DMS153 treated with DMSO at 0.1 percent for 48 hours (cell line): ENCODE measurements around the gene NVL.
"Not testable (repeated sequence)": the region's sequence is repeated elsewhere in the genome, so short reads cannot be mapped to it uniquely, and the experiment has no call there.

ENCODE experiments used
- DNase-seq: peaks from one replicate; lab custom pipeline; 2025; ENCODE audit not compliant: unreplicated experiment; lab: John Stamatoyannopoulos, UW

Gene NVL

DNA sequence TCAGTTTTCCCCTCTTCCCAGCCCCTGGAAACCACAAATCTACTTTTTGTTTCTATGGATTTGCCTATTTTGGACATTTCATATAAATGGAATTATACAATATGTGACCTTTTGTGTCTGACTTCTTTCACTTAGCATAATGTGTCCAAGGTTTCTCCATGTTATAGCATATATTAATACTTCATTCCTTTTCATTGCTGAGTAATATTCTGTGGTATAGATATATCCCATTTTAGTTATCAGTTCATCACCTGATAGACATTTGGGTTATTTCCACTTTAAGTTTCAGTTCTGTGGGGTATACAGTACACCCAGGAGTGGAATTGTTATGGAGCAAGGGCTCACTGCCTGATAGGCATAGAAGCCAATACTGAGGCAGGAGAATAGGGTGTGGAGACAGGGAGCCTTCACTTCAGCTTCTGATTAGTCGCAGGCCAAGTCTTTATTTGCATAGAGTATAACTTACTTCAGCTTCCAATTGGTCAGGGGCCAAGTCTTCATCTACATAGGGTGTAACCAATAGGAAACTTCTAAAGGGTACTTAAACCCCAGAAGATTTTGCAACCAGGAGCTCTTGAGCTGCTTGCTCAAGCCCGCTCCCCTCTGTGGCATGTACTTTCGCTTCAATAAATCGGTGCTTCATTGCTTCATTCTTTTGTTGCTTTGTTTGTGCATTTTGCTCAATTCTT is 8.3 kb upstream of the NVL start:
- DNase-seq = no peak

DNA sequence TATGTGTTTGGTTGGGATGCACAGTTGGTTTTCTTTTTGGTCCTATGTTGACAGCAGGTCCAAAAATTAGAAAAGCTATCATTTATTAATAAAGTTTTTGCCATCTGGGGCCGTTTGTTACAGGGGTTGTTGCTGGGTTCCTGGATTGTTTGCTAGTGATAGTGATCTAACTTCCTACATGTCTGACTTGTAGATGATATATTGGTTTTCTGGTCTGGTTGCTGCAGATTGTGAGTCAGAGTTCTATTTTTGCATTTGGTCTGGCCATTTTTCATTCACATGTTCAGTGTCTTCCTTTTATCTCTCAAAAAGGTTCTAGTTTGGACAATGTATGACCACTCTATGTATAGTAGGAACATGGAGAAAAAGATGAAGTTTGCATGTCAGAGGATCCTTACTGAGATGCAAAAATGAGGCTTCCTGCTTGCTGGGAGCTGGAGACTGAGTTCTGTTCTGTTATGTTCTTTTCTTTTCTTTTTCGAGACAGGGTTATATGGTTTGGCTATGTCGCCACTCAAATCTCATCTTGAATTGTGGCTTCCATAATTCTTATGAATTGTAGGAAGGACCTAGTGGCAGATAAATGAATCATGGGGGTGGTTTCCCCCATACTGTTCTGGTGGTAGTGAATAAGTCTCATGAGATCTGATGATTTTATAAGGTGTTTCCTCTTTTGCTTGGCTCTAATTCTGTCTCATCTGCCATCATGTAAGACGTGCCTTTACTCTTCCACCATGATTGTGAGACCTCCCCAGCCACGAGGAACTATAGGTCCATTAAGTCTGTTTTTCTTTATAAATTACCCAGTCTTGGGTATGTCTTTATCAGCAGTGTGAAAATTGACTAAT is 4.2 kb upstream of the NVL start:
- no peak for DNase-seq

DNA sequence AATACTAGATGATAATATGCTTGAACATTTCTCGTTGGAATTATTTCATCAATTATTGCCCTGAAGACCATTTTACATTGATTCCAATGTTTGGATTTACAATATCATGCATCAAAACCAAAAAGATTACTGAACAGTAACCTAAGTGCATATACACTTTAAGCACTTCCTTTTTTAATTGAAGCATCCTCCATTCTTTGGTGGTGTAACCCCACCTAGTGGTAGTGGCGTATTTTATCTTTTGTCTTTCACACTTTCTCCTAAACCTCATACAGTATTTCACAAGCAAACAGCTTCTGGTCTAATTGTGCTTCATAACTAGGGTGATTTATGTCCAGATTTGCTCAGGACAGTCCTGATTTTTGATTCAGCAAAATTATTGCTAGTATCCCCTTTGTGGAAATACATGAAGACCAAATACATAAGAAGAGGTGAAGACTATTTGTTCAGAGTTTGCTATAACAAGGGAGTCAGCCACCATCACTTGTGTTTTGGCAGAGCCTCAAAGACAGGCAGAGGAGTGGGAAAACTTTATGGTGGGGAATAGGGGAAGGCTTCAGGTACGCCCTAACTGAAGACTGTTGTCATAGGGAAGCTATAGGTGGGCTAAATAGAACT is 3.4 kb upstream of the NVL start:
- peak; percentile 82 for DNase-seq

DNA sequence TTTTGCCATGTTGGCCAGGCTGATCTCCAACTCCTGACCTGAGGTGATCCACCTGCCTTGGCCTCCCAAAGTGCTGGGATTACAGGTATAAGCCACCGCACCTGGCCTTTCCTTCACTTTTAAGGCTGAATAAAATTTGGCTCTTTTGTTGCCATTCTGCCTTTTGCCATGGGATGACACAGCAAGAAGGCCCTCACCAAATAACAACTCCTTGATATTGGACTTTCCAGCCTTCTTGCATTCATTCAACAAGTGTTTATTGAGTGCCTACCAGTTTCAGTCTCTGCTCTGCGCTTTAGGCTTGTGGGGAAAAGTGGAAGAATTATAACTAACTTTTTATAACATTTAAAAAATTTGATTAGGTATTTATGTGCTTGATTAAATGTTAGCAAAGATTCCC is 1.9 kb upstream of the NVL start:
- DNase-seq = no peak

DNA sequence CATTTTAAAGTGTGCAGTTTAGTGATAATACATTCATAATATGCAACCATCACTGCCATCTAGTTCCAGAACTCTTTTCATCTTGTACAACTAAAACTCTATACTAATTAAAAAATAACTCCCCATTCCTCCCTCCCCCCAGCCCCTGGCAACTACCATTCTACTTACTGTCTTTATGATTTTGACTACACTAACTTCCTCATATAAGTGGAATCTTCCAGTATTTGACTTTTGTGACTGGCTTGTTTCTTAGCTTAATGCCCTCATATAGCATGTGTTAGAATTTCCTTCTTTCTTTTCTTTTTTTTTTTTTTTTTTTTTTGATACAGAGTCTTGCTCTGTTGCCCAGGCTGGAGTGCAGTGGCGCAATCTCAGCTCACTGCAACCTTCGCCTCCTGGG is 1.4 kb upstream of the NVL start:
- no peak for DNase-seq

DNA sequence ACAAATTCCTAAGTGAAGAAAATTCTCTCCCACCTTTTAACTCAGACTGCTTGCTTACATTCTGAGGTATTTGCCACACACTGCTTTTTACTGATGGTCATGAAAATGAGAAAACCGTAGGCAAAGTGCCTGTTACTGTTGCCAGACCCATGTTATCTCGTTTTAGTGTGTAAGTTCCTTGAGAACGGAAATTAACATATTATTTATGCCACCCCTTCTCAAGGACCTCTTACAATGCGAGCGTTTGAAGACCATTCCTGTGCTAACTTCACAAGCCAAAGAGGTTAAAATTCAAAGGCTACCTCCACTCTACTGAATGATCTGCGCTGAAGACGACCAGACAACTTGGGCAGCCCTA is 509 bp downstream of the NVL start:
- no peak for DNase-seq

DNA sequence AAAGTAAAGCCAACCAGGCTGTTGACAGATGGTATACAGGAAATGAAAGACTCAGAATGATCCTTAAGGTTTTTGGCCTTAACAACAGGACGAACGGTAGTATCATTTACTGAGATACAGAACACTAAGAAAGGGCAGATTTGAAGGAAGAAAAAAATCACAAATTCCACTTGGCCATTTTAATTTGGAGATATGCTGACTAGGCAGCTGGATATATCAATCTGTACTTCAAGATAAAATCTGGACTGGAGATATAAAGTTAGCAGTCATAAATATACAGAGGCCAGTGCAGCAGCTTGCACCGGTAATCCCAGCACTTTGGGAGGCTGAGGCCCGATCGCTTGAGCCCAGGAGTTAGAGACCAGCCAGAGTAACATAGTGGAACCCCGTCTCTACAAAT is 1.3 kb downstream of the NVL start:
- no peak for DNase-seq

DNA sequence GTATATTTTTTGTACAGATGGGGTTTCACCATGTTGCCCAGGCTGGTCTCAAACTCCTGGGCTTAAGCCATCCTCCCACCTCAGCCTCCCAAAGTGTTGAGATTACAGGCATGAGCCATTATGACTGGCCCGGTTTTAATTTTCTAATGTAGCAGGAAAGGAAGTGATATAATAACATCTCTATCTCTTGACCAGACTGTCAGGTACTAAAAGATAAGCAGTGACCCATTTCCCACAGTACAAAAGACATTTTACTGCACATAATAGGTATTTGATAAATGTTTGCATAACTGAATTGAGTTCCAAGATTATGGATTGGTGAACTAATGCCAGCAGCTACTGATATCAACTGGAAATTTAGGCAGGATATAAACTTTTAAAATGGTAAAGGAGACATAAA is 4.0 kb downstream of the NVL start:
- no peak for DNase-seq

DNA sequence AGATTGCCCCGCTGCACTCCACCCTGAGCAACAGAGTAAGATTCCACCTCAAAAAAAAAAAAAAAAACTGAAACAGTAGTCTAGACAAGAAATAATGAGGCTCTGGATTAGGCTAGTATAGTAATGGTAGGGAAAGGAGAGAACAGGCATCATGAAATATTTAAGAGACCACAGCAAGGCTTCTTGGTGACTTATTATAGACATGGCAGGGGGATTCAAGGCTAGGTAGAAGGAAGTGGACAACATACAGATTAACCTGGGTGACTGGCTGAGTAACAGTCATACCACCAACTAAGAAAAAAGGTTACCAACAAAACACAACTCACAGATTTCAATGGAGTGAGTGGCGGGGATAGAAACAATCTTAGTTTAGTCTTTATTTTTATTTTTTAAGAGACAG is 8.3 kb downstream of the NVL start:
- no peak for DNase-seq

DNA sequence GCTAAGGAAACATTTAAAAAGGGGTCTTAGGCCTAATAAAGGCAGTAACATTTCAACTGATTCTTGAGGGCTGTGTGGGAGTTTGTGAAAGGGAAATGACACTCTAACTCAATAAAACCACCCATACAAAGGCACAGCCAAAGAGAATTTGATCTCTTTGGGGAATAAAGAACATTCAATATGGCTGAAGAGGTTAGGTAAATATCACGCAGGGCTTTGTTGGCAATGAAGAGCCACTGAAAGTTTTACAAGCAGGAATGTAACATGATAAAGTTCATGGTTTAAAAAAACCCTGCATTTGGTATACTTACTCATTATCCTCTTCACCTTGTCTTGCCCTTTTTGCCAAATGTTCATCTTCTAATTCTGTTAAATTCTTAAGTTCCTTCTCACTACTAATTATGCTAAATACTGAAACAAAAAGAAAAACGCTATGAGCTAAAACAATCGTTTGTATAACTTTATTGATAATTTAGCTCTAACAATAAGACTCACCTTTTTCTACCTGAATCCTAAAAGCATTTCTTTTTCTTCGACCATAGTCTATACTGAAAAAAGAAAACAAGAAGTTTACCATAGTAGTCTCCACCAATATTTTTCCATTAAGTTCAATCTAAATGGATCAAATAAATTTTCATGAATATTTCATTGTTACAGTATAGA is 12.5 kb downstream of the NVL start:
- DNase-seq = peak; percentile 94

DNA sequence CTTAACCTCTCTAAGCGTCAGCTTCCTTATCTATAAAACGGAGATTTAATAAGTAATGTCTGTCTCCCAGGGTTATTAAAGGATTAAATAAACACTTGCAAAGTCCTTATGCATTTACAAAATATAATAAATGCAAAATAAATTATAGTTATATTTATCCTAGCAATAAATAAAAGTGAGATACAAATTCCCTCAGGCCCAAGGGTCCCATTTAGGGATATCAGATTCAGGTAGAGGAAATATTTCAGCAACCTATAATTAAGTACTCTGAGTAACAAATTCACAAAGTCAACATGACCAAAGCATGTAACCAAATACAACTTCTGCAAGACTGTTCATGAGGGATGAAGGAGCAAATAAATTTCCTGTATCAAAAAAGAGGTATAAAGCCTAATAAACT is 17.9 kb downstream of the NVL start:
- DNase-seq = no peak

DNA sequence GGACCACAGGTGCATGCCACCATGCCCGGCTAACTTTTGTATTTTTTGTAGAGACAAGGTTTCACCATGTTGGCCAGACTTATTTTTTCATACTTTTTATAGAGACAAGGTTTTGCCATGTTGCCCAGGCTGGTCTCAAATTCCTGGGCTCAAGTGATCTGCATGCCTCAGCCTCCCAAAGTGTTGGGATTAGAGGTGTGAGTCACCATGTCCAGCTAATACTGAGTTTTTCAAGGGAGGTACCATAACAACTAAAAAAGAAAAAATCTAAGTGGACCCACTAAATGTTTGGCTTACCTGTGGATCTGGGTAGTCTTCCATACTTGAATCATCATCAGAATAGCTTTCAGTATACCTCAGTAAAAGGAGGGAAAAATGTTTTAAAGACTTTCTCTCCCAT is 18.5 kb downstream of the NVL start:
- DNase-seq = not testable (repeated sequence)

DNA sequence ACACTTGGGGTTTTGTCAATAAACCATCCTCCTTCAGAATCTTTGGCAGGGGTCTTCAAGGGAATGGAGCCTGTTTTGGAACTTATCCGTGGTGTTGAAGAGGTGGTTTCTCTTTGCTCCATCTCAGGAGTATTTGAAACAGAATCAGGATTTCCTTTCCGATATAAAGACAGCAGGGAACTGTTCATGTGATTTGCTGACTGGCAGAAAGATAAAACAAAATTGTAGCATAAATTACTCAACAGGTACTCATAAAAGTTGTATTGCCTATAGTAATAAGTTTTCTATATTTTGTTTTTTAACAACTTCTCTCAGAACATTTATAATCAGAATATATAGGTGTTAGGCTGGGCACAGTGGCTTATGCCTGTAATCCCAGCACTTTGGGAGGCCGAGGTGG is 21.9 kb downstream of the NVL start:
- DNase-seq = no peak

DNA sequence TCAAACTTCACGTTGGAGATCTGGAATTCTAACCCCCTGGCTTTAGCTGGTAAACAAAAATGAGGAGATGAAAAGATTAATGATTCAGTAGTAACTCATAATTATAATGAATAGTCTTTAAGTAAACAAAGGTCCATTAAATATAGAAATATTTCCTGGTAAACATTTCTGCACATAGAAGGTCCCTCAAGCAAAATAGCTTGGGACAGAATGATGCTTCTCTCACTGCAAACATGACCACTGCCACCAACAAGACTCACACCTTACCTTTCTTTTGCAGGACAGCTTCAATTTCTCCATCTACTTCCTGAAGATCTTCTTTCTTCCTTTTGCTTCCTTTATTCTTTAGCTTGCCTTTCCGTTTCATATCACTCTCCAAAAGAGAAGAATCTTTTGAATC is 25.2 kb downstream of the NVL start:
- DNase-seq = no peak

DNA sequence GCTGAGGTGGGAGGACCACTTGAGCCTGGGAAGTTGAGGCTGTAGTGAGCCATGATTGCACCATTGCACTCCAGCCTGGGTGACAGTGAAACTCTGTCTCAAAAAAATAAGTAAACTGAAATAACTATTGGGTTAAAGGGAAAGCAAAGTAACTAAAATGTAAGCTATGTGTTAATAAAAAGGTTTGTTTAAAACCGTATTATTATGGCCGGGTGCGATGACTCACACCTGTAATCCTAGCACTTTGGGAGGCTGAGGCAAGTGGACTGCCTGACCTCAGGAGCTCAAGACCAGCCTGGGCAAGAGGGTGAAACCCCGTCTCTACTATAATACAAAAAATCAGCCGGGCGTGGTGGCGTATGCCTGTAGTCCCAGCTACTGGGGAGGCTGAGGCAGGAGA is 27.0 kb downstream of the NVL start:
- no peak for DNase-seq

DNA sequence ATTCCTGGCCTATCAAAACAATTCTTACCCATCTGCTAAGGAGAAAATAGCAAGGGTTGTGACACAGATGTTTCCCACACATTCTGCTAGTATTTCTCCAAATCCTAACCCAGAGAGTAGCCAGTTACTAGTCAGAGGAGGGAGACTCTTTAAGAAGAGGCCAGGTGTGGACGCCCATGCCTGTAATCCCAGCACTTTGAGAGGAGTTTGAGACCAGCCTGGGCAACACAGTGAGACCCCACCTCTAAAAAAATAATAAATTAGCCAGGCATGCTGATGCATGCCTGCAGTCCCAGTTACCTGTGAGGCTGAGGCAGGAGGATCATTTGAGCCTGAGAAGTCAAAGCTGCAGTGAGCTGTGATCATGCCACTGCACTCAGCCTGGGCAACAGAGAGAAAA is 28.6 kb downstream of the NVL start:
- DNase-seq = no peak

DNA sequence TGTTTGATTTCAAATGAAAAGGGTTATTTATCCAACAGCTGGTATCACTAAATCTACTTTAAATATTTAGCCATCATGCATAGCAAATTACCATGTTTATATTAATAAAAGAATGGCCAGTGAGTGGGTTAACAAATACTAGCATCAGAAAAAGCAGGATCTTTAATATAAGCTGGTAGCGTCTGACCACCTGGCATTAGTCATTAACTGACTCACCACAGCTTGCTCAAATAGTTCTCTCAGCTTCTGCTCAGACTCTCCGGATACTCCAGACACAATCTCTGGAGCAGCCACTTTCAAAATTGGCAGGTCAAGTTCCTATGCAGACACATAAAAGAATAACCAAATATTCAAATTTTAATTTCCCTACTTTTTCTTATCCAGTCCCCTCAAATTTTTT is 29.6 kb downstream of the NVL start:
- no peak for DNase-seq

DNA sequence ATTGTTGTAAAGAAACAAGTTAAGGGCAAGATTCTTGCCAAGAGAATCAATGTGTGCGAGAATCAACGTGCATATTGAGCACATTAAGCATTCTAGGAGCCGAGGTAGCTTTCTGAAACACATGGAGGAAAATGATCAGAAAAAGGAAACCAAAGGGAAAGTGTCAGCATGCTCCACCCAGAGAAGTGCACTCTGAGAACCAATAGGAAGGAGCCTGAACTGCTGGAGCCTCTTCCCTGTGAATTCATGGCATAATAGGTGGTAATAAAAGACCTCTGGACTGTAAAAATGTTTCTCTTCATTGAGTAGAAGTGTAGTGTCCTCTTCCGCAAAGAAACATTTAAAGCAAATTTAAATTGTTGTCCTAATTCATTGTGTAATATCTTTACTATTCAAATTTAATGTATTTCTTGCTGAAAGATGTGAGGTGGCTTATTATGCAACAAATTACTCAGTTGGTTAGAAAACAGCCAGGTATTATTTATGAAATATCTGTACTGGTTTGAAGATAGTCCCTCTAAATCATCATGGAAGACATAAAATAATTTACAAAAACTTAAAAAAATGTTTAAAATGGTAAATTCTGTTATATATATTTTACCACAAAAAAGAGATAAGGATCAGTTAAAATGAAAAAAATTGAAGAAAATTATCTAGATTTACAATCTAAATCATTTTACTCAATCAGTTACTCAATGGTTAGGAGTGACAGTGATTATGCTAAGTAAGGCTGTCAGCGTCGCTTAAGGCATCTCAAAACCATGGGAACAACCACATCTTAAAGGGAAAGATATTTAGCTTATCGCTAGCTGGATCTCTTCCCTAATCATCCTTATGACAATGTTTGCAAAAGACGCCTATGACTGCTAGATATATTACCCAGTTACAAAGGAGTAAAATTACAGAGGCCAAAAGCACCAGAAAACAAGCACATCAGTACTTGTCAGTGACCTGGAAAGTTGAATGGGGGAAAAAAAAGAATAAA is 31.3 kb downstream of the NVL start:
- no peak for DNase-seq

DNA sequence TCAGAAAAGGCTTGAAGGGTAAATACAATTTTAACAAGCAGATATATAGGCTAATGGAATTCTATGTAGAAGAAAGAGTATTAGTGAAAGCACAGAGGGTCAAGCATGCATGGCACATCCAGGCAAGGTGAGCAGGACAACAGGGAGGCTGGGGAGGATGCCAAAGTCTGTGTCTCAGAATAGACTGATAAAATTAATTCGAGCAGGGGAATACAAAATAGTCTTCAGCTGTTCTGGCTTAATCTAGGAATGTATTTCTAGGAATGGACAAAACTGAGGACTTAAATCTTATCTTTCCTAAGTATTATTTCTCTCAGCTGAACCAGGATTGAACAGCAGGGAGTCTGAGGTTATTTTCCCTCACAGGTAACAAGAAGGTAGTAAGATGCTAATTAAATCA is 35.2 kb downstream of the NVL start:
- DNase-seq = no peak

DNA sequence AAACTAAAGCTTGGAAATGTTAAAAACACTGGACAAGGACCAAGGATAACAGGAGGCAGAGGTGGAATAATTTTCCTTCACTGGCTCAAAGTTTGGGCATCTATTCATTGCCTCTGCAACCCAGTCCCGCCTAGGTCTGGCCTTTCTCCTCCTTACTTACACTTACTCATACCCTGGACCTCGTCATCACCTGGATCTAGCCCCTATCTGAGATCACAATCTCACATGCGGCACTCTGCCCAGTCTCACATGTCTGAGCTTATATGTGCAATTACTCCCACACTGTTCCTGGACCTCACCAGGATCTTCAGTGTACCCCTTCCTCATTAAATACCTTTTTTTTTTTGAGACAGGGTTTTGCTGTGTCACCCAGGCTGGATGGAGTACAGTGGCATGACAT is 37.6 kb downstream of the NVL start:
- no peak for DNase-seq

DNA sequence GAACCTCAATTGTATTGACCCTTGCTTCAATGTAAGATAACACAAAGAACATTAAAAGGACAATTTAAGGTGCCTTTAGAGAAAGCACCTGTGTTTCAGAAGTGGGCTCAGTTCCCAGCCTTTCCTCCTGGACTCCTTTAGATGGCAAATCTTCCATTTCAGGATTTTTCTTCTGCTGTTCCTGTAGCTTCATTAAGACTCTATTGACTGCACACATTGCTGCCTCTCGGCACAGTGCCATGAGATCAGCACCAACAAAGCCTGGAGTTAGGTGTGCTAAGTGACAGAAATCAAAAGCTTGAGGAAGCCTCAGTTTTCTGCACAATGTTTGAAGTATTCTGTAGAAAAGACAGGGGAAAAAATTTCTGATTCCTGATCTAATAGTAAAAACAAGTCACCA is 40.6 kb downstream of the NVL start:
- DNase-seq = no peak
